Spleen (tissue), 7 donors: ENCODE data around the gene CBL.

Source experiments
- CTCF ChIP-seq, 11 experiments: fragments of 200-600 bp in 7 of 11; fragments of 450-650 bp in 4 of 11; sonication (generic) in 4 of 11; IDR thresholded peaks in 8 of 11; conservative IDR thresholded peaks in 3 of 11; 1 replicate in 7 of 11; 2 replicates in 4 of 11; pipeline versions ENCODE4 v1.4.0 to v1.8.0; 2016 to 2021; ENCODE audit warnings: antibody characterized with exemption in 11 of 11, inconsistent platforms in 4 of 11, mild to moderate bottlenecking in 1 of 11
- POLR2A ChIP-seq, 3 donors: fragments of 450-650 bp; IDR thresholded peaks; one replicate each; pipeline ENCODE4 v1.5.1; 2017; ENCODE audit warnings: antibody characterized with exemption in 3 of 3, mild to moderate bottlenecking in 1 of 3
- POLR2AphosphoS5 ChIP-seq, 3 donors: sonication (generic); formaldehyde crosslinking; IDR thresholded peaks; one replicate each; pipeline ENCODE4 v1.5.1; 2017; ENCODE audit warnings: antibody characterized with exemption in 3 of 3
- donor health status: DM: no; HTN: no; CAD: no; lungs with moderate emphysema.
- donor health status: DM: no; HTN: no; CAD: no.
- donor health status: DM: no; HTN: no; CAD: no.

- TF ChIP-seq POLR2A (IDR thresholded peaks at IDR 0.05), result no peak
- no peak for TF ChIP-seq CTCF (IDR thresholded peaks at IDR 0.05 in 8 of 11, conservative IDR thresholded peaks at IDR 0.05 in 3 of 11)
- no peak for TF ChIP-seq POLR2AphosphoS5 (IDR thresholded peaks at IDR 0.05)
Observed at GRCh38 chr11:119178166-119178680, 27.9 kb upstream of the CBL start.
